Activated CD8-positive, alpha-beta T cell treated with anti-CD3 and anti-CD28 coated beads for 36 hours (primary cell): ENCODE results near the gene HOGA1. TPM values are rescaled to one million over a fixed set of nuclear protein-coding genes. Genes with fewer than 3 reads are reported as not detected.
"Not testable (repeated sequence)": the region's sequence is repeated elsewhere in the genome, so short reads cannot be mapped to it uniquely, and the experiment has no call there.

Experiments used
- ATAC-seq: fragments of 200-7000 bp; cut with Tn5 transposase; one replicate; pipeline ENCODE4 v1.10.0; 2021; ENCODE audit warnings: mild to moderate bottlenecking, moderate library complexity
- CTCF ChIA-PET: fragments of 350-600 bp; sonication (Branson Sonifier 250); formaldehyde crosslinking; loops from one replicate; lab custom pipeline; 2021; ENCODE audit warnings: antibody characterized with exemption; lab: Charles Lee
- POLR2A ChIA-PET: fragments of 350-600 bp; sonication (Branson Sonifier 250); formaldehyde crosslinking; loops from one replicate; lab custom pipeline; 2021; ENCODE audit warnings: antibody characterized with exemption; lab: Charles Lee
- DNase-seq: peaks from one replicate; pipeline ENCODE4 v3.0.0-alpha.2; 2020
- H3K27ac Mint-ChIP-seq: one replicate; pipeline ENCODE4 v1.8.0; 2021; ENCODE audit warnings: mild to moderate bottlenecking, mixed read lengths
- H3K27me3 Mint-ChIP-seq: one replicate; pipeline ENCODE4 v1.8.0; 2021; ENCODE audit warnings: mixed read lengths
- H3K36me3 Mint-ChIP-seq: one replicate; pipeline ENCODE4 v1.8.0; 2021; ENCODE audit warnings: low read depth, mixed read lengths
- H3K4me1 Mint-ChIP-seq: one replicate; pipeline ENCODE4 v1.8.0; 2021; ENCODE audit warnings: low read depth, mixed read lengths
- H3K4me3 Mint-ChIP-seq: one replicate; pipeline ENCODE4 v1.8.0; 2021; ENCODE audit warnings: mild to moderate bottlenecking, moderate library complexity, mixed read lengths
- H3K9me3 Mint-ChIP-seq: one replicate; pipeline ENCODE4 v1.8.0; 2021; ENCODE audit warnings: mixed read lengths
- intact Hi-C: fragments of 100-400 bp; cut with micrococcal nuclease; formaldehyde crosslinking; loops from one replicate; pipeline ENCODE4 v1.10.0; 2022
- total RNA-seq, 2 experiments: library from RNA; stranded (reverse); gene quantifications; one replicate each; pipeline ENCODE4 v1.2.3, GENCODE V29; 2021
- TF ChIP-seq, protein P1 (sequence below): fragments of 200-600 bp; IDR thresholded peaks from one replicate; pipeline ENCODE4 v1.8.0; 2022; ENCODE audit warnings: antibody characterized with exemption, mild to moderate bottlenecking

HOGA1 gene
- total RNA-seq, 2 experiments from 2014 or later, result not detected

DNA sequence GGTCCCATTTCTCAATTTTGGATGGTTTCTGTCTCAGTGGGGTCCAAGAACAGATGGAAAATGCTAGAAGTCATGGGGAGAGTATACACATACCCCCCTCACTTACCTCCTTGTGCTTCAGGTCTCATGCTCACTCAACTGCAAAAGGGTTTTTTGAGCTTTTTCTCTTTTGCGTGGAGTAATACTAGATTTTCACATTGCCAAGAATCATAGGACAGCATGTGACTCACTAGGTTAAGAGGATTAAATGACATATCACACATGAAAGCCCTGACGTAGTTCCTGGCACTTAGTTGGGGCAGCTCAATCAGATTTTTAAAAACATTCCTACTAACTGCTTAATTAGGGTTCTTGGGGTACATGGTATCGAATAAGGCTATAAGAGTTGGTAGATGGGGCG is 60.7 kb downstream of the HOGA1 start:
- H3K9me3 Mint-ChIP-seq, result no peaks in the 10 kb centered on the region
- H3K36me3 Mint-ChIP-seq, result peaks cover 12% of the 10 kb centered on the region
- ATAC-seq (no peak), DNase-seq (no peak)
- no peak overlapping the region for H3K4me3 Mint-ChIP-seq
- H3K4me1 Mint-ChIP-seq, result peaks cover 41% of the 10 kb centered on the region
- POLR2A ChIA-PET, result no interaction called here
- CTCF ChIA-PET, result interaction anchor here (1.0 kb wide), 2 partner anchors 11 to 111 kb away, joined by 3 read pairs; partner anchors contain the start of gene MORN4
- no peak overlapping the region for H3K27ac Mint-ChIP-seq
- H3K27me3 Mint-ChIP-seq, result no peaks in the 10 kb centered on the region
- intact Hi-C loops, result no loop called here
- TF ChIP-seq, protein P1, sequence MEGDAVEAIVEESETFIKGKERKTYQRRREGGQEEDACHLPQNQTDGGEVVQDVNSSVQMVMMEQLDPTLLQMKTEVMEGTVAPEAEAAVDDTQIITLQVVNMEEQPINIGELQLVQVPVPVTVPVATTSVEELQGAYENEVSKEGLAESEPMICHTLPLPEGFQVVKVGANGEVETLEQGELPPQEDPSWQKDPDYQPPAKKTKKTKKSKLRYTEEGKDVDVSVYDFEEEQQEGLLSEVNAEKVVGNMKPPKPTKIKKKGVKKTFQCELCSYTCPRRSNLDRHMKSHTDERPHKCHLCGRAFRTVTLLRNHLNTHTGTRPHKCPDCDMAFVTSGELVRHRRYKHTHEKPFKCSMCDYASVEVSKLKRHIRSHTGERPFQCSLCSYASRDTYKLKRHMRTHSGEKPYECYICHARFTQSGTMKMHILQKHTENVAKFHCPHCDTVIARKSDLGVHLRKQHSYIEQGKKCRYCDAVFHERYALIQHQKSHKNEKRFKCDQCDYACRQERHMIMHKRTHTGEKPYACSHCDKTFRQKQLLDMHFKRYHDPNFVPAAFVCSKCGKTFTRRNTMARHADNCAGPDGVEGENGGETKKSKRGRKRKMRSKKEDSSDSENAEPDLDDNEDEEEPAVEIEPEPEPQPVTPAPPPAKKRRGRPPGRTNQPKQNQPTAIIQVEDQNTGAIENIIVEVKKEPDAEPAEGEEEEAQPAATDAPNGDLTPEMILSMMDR, result no peak

DNA sequence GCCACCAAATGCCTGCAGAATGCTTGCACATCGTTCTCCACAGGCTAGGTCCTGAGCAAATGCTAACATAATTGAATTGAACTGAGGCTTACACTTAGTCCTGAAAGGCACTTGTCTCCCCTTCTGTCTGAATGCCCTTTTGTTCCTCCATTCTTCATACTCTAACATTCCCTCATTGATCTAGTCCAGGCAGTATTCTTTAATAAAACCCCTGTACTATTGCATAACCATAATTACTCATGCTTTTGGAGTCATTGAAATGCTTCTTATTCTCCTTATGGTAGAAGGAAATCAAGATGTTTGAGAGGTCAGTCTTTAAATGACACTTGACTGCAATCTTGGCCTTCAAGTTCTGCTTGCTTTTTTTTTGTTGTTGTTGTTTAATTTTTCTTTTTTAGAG is 63.4 kb downstream of the HOGA1 start:
- intact Hi-C loops, result no loop called here
- H3K27ac Mint-ChIP-seq, result peak overlapping the region; percentile 17
- CTCF ChIA-PET, result no interaction called here
- no peaks in the 10 kb centered on the region for H3K27me3 Mint-ChIP-seq
- POLR2A ChIA-PET, result no interaction called here
- H3K9me3 Mint-ChIP-seq, result no peaks in the 10 kb centered on the region
- DNase-seq (no peak), ATAC-seq (no peak)
- peaks cover 15% of the 10 kb centered on the region for H3K36me3 Mint-ChIP-seq
- peaks cover 28% of the 10 kb centered on the region for H3K4me1 Mint-ChIP-seq
- no peak overlapping the region for H3K4me3 Mint-ChIP-seq
- TF ChIP-seq, protein P1, result no peak

DNA sequence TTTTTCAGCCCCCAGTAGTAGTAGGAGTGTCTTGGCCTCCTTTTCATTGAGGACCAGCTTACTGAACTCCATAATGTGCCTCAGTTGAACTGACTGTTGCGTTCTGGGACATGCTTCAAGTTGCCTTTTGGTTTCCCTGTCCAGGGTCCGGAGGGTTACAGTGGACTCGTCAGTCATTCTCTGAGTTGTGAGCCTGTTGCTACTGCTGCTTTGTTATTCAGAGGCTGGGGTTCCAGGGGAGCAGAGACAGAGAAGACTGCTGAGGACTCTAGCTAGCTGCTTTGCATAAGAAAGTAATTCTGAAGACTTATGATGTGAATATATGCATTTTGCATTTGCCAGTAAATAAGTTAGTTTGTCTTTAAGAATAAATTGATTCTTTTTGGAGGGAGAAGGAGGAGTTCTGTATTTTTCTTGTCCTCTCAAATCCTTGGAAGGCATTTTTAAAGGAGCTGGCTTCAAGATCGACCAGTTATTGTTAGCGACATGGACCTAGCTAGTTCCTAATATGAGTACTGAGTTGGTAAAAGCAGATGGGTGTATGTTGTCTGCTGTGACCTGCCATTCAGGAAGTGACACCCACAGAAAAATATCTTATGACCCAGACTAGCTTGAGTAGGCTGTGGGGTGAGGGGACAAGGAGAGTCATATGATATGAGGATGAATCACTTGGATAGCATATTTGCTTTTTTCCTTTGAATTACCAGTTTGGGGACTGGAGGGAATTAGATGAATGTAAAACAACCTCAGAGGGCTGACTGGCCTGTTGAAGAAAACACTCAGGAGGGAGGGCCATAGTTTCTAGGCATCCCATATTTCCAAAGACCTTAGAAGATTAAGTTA is 64.6 kb downstream of the HOGA1 start:
- peaks cover 16% of the 10 kb centered on the region for H3K36me3 Mint-ChIP-seq
- intact Hi-C loops, result no loop called here
- H3K9me3 Mint-ChIP-seq, result no peaks in the 10 kb centered on the region
- DNase-seq, result peak; percentile 60
- no peaks in the 10 kb centered on the region for H3K27me3 Mint-ChIP-seq
- peaks cover 19% of the 10 kb centered on the region for H3K4me1 Mint-ChIP-seq
- no peak overlapping the region for H3K4me3 Mint-ChIP-seq
- peak overlapping the region; percentile 73 for H3K27ac Mint-ChIP-seq
- peak; percentile 99 for ATAC-seq
- CTCF ChIA-PET, result interaction anchor here (1.0 to 1.9 kb wide), 6 partner anchors 28 to 95 kb away, joined by 3 to 8 read pairs (median 6); partner anchors contain the start of gene AVPI1
- POLR2A ChIA-PET, result no interaction called here
- TF ChIP-seq, protein P1, result no peak

DNA sequence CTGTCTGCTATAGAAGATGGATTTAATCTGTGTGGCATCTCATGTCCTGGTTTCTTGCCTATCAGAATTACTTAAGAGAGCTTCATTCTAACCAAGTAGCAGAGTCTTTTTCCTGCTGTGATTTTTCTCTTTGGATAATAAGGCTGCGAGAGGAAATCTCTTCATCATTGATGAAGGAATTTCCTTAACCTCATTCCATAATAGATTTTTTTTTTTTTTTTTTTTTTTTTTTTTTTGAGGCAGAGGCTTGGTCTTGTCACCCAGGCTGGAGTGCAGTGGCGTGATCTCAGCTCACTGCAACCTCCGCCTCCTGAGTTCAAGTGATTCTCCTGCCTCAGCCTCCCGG is 65.2 kb downstream of the HOGA1 start:
- H3K9me3 Mint-ChIP-seq, intact Hi-C loops, H3K27me3 Mint-ChIP-seq, ATAC-seq, H3K4me3 Mint-ChIP-seq, DNase-seq, POLR2A ChIA-PET: not testable (repeated sequence)
- Mint-ChIP-seq H3K4me1 (peaks cover 19% of the 10 kb centered on the region), H3K36me3 (peaks cover 20% of the 10 kb centered on the region), H3K27ac (peak overlapping the region; percentile 73)
- CTCF ChIA-PET, result interaction anchor here (1.0 to 1.9 kb wide), 6 partner anchors 27 to 65 kb away, joined by 3 to 8 read pairs (median 5); partner anchors contain the start of gene AVPI1

DNA sequence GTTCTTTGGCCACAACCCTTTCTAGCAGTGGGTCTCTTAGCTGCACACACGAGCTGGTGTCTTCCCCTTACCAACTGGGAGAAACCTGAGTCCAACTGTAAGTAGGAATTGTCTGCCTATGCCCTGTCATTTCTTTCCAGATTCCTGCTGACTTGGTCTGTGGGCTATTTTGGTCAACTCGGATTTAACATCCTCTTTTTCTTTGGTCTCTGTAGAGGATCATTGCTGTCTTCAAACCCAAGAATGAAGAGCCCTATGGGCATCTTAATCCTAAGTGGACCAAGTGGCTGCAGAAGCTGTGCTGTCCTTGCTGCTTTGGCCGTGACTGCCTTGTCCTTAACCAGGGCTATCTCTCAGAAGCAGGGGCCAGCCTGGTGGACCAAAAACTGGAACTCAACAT is 66.5 kb downstream of the HOGA1 start:
- ATAC-seq (no peak), DNase-seq (no peak)
- POLR2A ChIA-PET, result no interaction called here
- intact Hi-C loops, result no loop called here
- Mint-ChIP-seq H3K4me1 (peaks cover 18% of the 10 kb centered on the region), H3K36me3 (peaks cover 12% of the 10 kb centered on the region), H3K27ac (no peak overlapping the region), H3K9me3 (no peaks in the 10 kb centered on the region), H3K4me3 (no peak overlapping the region), H3K27me3 (no peaks in the 10 kb centered on the region)
- TF ChIP-seq, protein P1, result no peak
- CTCF ChIA-PET, result interaction anchor here (0.9 kb wide), 1 partner anchor 11 kb away, joined by 3 read pairs; no protein-coding TSS in a partner anchor
